B cell (primary cell): ENCODE data around the gene GRAMD2B. TPM values are rescaled to one million over a fixed set of nuclear protein-coding genes. Genes with fewer than 3 reads are reported as not detected.
"Not testable (repeated sequence)": the region's sequence is repeated elsewhere in the genome, so short reads cannot be mapped to it uniquely, and the experiment has no call there.

Source experiments
- ATAC-seq: fragments of 200-7000 bp; cut with Tn5 transposase; one replicate; pipeline ENCODE4 v1.10.0; 2021; ENCODE audit warnings: low read depth, mild to moderate bottlenecking, moderate number of reproducible peaks, moderate library complexity
- CTCF ChIA-PET: fragments of 350-600 bp; sonication (Branson Sonifier 250); formaldehyde crosslinking; loops from one replicate; lab custom pipeline; 2021; ENCODE audit warnings: antibody characterized with exemption, inconsistent platforms; lab: Charles Lee
- POLR2A ChIA-PET: fragments of 350-600 bp; sonication (Branson Sonifier 250); formaldehyde crosslinking; loops from one replicate; lab custom pipeline; 2021; ENCODE audit warnings: antibody characterized with exemption; lab: Charles Lee
- DNase-seq: peaks from one replicate; pipeline ENCODE4 v3.0.0; 2013
- H2AFZ ChIP-seq: 2 replicates; pipeline ENCODE4 v1.6.1; 2012; ENCODE audit warnings: mild to moderate bottlenecking, low read depth, low read length; ENCODE audit not compliant: insufficient read depth, poor library complexity, severe bottlenecking
- H3K27ac ChIP-seq, 2 donors: 1 replicate in 1 of 2; 2 replicates in 1 of 2; pipeline ENCODE4 v1.5.1; 2012 to 2013; ENCODE audit warnings: low read length in 2 of 2, mild to moderate bottlenecking in 2 of 2, moderate library complexity in 1 of 2
- H3K27me3 ChIP-seq, 4 experiments: fragments of 200-600 bp in 1 of 4; sonication (generic) in 1 of 4; replicated peaks in 1 of 4; 1 replicate in 2 of 4; 2 replicates in 2 of 4; pipeline versions ENCODE4 v1.6.1 to v1.7.0; 2013 to 2016; ENCODE audit warnings: low read length in 3 of 4, mild to moderate bottlenecking in 2 of 4, mixed read lengths in 1 of 4, moderate library complexity in 1 of 4; ENCODE audit not compliant: insufficient read depth in 4 of 4, control insufficient read depth in 3 of 4; ENCODE audit errors: control extremely low read depth in 1 of 4
- H3K36me3 ChIP-seq, 2 experiments: replicated peaks in 1 of 2; 1 replicate in 1 of 2; 2 replicates in 1 of 2; pipeline versions ENCODE4 v1.6.1 to v1.7.1; 2013; ENCODE audit warnings: low read length in 1 of 2; ENCODE audit not compliant: insufficient read depth in 2 of 2, control insufficient read depth in 1 of 2; ENCODE audit errors: control extremely low read depth in 1 of 2, extremely low read depth in 1 of 2
- H3K4me1 ChIP-seq, 2 donors: fragments of 200-600 bp in 1 of 2; sonication (generic) in 1 of 2; 1 replicate in 1 of 2; 2 replicates in 1 of 2; pipeline versions ENCODE4 v1.5.1 to v1.6.1; 2013 to 2017; ENCODE audit warnings: low read length in 2 of 2; ENCODE audit not compliant: control insufficient read depth in 2 of 2, insufficient read depth in 2 of 2
- H3K4me2 ChIP-seq: replicated peaks from 2 replicates; pipeline ENCODE3; 2012; ENCODE audit warnings: mild to moderate bottlenecking, low read depth, low read length; ENCODE audit not compliant: poor library complexity, severe bottlenecking
- H3K4me3 ChIP-seq, 5 experiments: fragments of 200-600 bp in 1 of 5; sonication (generic) in 1 of 5; 1 replicate in 3 of 5; 2 replicates in 2 of 5; pipeline versions ENCODE4 v1.5.1 to v1.7.0; 2011 to 2016; ENCODE audit warnings: low read length in 4 of 5, mild to moderate bottlenecking in 4 of 5, low read depth in 2 of 5, control low read depth in 1 of 5, moderate library complexity in 1 of 5; ENCODE audit not compliant: insufficient read depth in 1 of 5; ENCODE audit errors: control extremely low read depth in 1 of 5, extremely low read depth in 1 of 5
- H3K79me2 ChIP-seq: fragments of 200-600 bp; sonication (generic); one replicate; pipeline ENCODE4 v1.6.0; 2016; ENCODE audit warnings: low read length; ENCODE audit not compliant: control insufficient read depth, insufficient read depth
- H3K9ac ChIP-seq: fragments of 200-600 bp; sonication (generic); 2 replicates; pipeline ENCODE4 v1.6.1; 2017; ENCODE audit warnings: mild to moderate bottlenecking, low read length, moderate library complexity
- H3K9me3 ChIP-seq, 3 donors: one replicate each; pipeline versions ENCODE4 v1.6.1 to v1.7.1; 2013; ENCODE audit warnings: low read length in 2 of 3; ENCODE audit not compliant: control insufficient read depth in 2 of 3, insufficient read depth in 1 of 3; ENCODE audit errors: control extremely low read depth in 1 of 3
- H4K20me1 ChIP-seq: 2 replicates; pipeline ENCODE4 v1.6.0; 2012; ENCODE audit warnings: mild to moderate bottlenecking, low read length; ENCODE audit not compliant: insufficient read depth, control insufficient read depth, poor library complexity, severe bottlenecking
- H3K27ac Mint-ChIP-seq: one replicate; pipeline ENCODE4 v1.8.0; 2021; ENCODE audit warnings: mixed read lengths
- H3K27me3 Mint-ChIP-seq: one replicate; pipeline ENCODE4 v1.8.0; 2021; ENCODE audit warnings: mixed read lengths
- H3K4me1 Mint-ChIP-seq: one replicate; pipeline ENCODE4 v1.8.0; 2021; ENCODE audit warnings: mixed read lengths
- H3K4me3 Mint-ChIP-seq: one replicate; pipeline ENCODE4 v1.8.0; 2021; ENCODE audit warnings: mixed read lengths
- H3K9me3 Mint-ChIP-seq: one replicate; pipeline ENCODE4 v1.8.0; 2022; ENCODE audit warnings: mixed read lengths; ENCODE audit not compliant: insufficient read depth
- EZH2 ChIP-seq: IDR thresholded peaks from 2 replicates; pipeline ENCODE4 v1.6.1; 2012; ENCODE audit warnings: borderline replicate concordance, low read depth, mild to moderate bottlenecking, moderate library complexity, low read length; ENCODE audit not compliant: insufficient read depth, poor library complexity, severe bottlenecking
- WGBS: methylation state at CpG from one replicate; pipeline ENCODE4 v1.1.5; 2013; ENCODE audit warnings: missing lambda C conversion rate; ENCODE audit not compliant: insufficient coverage; 5-methylcytosine and 5-hydroxymethylcytosine counted together
- intact Hi-C: fragments of 100-400 bp; cut with micrococcal nuclease; formaldehyde crosslinking; loops from one replicate; pipeline ENCODE4 v1.10.0; 2022
- polyA plus RNA-seq: library from polyadenylated mRNA; depleted of rRNA; stranded (reverse); fragments of >200 nt; gene quantifications from 2 replicates; pipeline ENCODE4 v1.2.3, GENCODE V29; 2012
- total RNA-seq, 2 donors: library from RNA; stranded (reverse); fragments of 120-200 nt in 1 of 2; gene quantifications; 1 replicate in 1 of 2; 2 replicates in 1 of 2; pipeline versions ENCODE4 v1.2.3 to v1.2.4, GENCODE V29; 2013 to 2022
- TF ChIP-seq, protein P1 (sequence below): fragments of 200-600 bp; IDR thresholded peaks from one replicate; pipeline ENCODE4 v1.8.0; 2022; ENCODE audit warnings: antibody characterized with exemption, mild to moderate bottlenecking

The GRAMD2B gene
- total and polyA plus RNA-seq, 2 donors (not counting 1 experiment from before 2014, with no cell fraction given): 0.86 to 3.6 TPM

DNA sequence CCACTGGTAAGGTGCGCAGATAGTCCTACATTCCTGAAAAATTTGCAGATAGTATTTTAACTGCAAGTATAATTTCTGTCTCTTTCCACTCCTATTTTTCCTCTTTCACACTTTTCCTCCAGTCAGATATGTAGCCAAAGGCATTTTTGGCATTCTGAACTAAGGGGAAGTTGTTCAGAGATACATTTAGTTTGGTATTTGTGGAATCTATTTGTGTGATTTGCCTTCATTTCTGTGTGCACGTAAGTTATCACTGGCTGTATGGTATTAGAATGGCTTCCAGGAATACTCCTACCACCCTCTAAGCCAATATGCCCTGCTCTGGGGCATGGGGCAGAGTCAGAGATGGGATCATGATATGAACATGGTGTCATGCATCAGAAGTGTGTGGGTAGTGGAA, 45.8 kb upstream of the GRAMD2B start:
- intact Hi-C loops: no loop called here
- H3K27ac ChIP-seq: no peak overlapping the region
- H3K27me3 ChIP-seq: peaks cover 0 to 3% (median 0%) of the 10 kb centered on the region in 4 experiments
- H3K4me3 ChIP-seq: no peak overlapping the region
- ChIA-PET POLR2A (no interaction called here), CTCF (interaction anchor here (0.6 kb wide), 1 partner anchor 163 kb away, joined by 4 read pairs; no protein-coding TSS in a partner anchor)
- no peaks in the 10 kb centered on the region for H3K4me1 ChIP-seq
- H3K9me3 ChIP-seq: peaks cover 0 to 3% (median 0%) of the 10 kb centered on the region in 3 donors
- TF ChIP-seq, protein P1, sequence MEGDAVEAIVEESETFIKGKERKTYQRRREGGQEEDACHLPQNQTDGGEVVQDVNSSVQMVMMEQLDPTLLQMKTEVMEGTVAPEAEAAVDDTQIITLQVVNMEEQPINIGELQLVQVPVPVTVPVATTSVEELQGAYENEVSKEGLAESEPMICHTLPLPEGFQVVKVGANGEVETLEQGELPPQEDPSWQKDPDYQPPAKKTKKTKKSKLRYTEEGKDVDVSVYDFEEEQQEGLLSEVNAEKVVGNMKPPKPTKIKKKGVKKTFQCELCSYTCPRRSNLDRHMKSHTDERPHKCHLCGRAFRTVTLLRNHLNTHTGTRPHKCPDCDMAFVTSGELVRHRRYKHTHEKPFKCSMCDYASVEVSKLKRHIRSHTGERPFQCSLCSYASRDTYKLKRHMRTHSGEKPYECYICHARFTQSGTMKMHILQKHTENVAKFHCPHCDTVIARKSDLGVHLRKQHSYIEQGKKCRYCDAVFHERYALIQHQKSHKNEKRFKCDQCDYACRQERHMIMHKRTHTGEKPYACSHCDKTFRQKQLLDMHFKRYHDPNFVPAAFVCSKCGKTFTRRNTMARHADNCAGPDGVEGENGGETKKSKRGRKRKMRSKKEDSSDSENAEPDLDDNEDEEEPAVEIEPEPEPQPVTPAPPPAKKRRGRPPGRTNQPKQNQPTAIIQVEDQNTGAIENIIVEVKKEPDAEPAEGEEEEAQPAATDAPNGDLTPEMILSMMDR: no peak
- TF ChIP-seq EZH2: no peak
- no peak overlapping the region for H3K27ac Mint-ChIP-seq
- no peak for DNase-seq
- no peaks in the 10 kb centered on the region for H4K20me1 ChIP-seq
- ATAC-seq: no peak
- no peak overlapping the region for H2AFZ ChIP-seq
- no peak overlapping the region for H3K9ac ChIP-seq
- WGBS: no CpG with 5 or more reads among the region's 2 CpGs
- no peaks in the 10 kb centered on the region for H3K4me1 Mint-ChIP-seq
- no peaks in the 10 kb centered on the region for H3K36me3 ChIP-seq
- no peaks in the 10 kb centered on the region for H3K9me3 Mint-ChIP-seq
- H3K4me2 ChIP-seq: no peak overlapping the region
- peaks cover 4% of the 10 kb centered on the region for H3K27me3 Mint-ChIP-seq
- H3K4me3 Mint-ChIP-seq: no peak overlapping the region
- no peaks in the 10 kb centered on the region for H3K79me2 ChIP-seq

DNA sequence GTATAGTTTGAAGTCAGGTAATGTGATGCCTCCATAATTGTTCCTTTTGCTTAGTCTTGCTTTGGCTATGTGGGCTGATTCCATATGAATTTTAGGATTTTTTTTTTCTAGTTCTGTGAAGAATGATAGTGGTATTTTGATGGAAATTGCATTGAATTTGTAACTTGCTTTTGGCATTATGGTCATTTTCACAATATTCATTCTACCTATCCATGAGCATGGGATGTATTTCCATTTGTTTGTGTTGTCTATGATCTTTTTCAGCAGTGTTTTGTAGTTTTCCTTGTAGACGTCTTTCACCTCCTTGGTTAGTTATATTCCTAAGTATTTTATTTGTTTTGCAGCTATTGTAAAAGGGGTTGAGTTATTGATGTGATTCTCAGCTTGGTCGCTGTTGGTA, 42.9 kb upstream of the GRAMD2B start:
- DNase-seq, CTCF ChIA-PET, H3K27me3 ChIP-seq, intact Hi-C loops, H3K4me3 Mint-ChIP-seq, H3K27ac ChIP-seq, H2AFZ ChIP-seq, H3K27ac Mint-ChIP-seq, H4K20me1 ChIP-seq, H3K79me2 ChIP-seq, POLR2A ChIA-PET, H3K27me3 Mint-ChIP-seq, H3K4me1 Mint-ChIP-seq, H3K4me2 ChIP-seq, H3K9me3 ChIP-seq, H3K36me3 ChIP-seq, H3K4me3 ChIP-seq, H3K4me1 ChIP-seq, ATAC-seq, H3K9me3 Mint-ChIP-seq, H3K9ac ChIP-seq: not testable (repeated sequence)
- WGBS: no CpG with 5 or more reads among the region's 2 CpGs
